Heart right ventricle (tissue), 16 donors: Measurements from ENCODE around the gene TMEM247. TPM values are rescaled to one million over a fixed set of nuclear protein-coding genes. Genes with fewer than 3 reads are reported as not detected.

Source experiments
- ATAC-seq, 8 donors: fragments of 200-7000 bp; cut with Tn5 transposase; one replicate each; pipeline ENCODE4 v1.9.1; 2020; ENCODE audit warnings: mild to moderate bottlenecking in 8 of 8, moderate library complexity in 8 of 8, moderate number of reproducible peaks in 1 of 8
- DNase-seq, 2 donors: peaks; one replicate each; pipeline ENCODE4 v3.0.0-alpha.2; 2020
- H3K27ac ChIP-seq, 10 donors: fragments of 200-600 bp; sonication (generic) in 2 of 10; one replicate each; pipeline versions ENCODE4 v1.5.0 to v1.8.0; 2020 to 2022; ENCODE audit warnings: mild to moderate bottlenecking in 3 of 10
- H3K27me3 ChIP-seq, 7 donors: fragments of 200-600 bp; one replicate each; pipeline ENCODE4 v1.8.0; 2021 to 2022; ENCODE audit warnings: mild to moderate bottlenecking in 2 of 7
- H3K36me3 ChIP-seq, 9 donors: fragments of 200-600 bp; sonication (generic) in 1 of 9; one replicate each; pipeline versions ENCODE4 v1.5.0 to v1.8.0; 2020 to 2022; ENCODE audit warnings: mild to moderate bottlenecking in 2 of 9
- H3K4me1 ChIP-seq, 9 donors: fragments of 200-600 bp; sonication (generic) in 1 of 9; one replicate each; pipeline versions ENCODE4 v1.5.0 to v1.8.0; 2020 to 2022; ENCODE audit warnings: mild to moderate bottlenecking in 4 of 9
- H3K4me3 ChIP-seq, 10 donors: fragments of 200-600 bp; sonication (generic) in 2 of 10; one replicate each; pipeline versions ENCODE4 v1.5.0 to v1.8.0; 2020 to 2022; ENCODE audit warnings: mild to moderate bottlenecking in 7 of 10, moderate library complexity in 2 of 10
- H3K9me3 ChIP-seq, 11 donors: fragments of 200-600 bp in 10 of 11; sonication (generic) in 2 of 11; one replicate each; pipeline versions ENCODE4 v1.5.0 to v1.8.0; 2013 to 2022; ENCODE audit warnings: mild to moderate bottlenecking in 2 of 11, control low read depth in 1 of 11, moderate library complexity in 1 of 11
- CTCF ChIP-seq, 9 donors: fragments of 200-600 bp; sonication (generic) in 2 of 9; IDR thresholded peaks; one replicate each; pipeline versions ENCODE4 v1.5.0 to v1.8.0; 2021 to 2022; ENCODE audit warnings: antibody characterized with exemption in 9 of 9, mild to moderate bottlenecking in 5 of 9, moderate library complexity in 1 of 9
- WGBS, 2 donors: extraction: QIAGEN DNeasy Blood & Tissue Kit; methylation state at CpG; one replicate each; pipeline ENCODE4 v1.1.7; 2013; ENCODE audit warnings: inconsistent platforms in 1 of 2; 5-methylcytosine and 5-hydroxymethylcytosine counted together
- intact Hi-C, 10 donors: fragments of 100-400 bp; cut with DNase I; formaldehyde crosslinking; loops; one replicate each; pipeline versions ENCODE4 v1.11.1 to v1.14.2; 2022
- polyA plus RNA-seq, 2 donors: library from polyadenylated mRNA; stranded (reverse); fragments of 200-250 nt; gene quantifications; one replicate each; pipeline ENCODE4 v1.2.3, GENCODE V29; 2013
- total RNA-seq, 10 donors: library from RNA; stranded (reverse); fragmentation: NEBNext Ultra II Directional in 3 of 10; extraction: Animal tissue kit (Norgen Biotek cat#: 25700) in 3 of 10; gene quantifications; one replicate each; pipeline versions ENCODE4 v1.2.1 to v1.2.4, GENCODE V29; 2021 to 2023
- donor health status: Arrhythmogenic right ventricular cardiomyopathy.
- donor health status: ischemic (EF 13 %, LVEDD 7.1; RV severe dilation, severe dysfunction).
- donor health status: healthy with polysubstance abuse.
- donor health status: DM: no; HTN: yes; CAD: no.
- donor health status: DM: no; HTN: no; CAD: no.
- donor health status: ischemic (EF 25% LVEDD 6.9; RV normal size, moderate dysfunction).
- donor health status: ischemic (EF 25% LVEDD 5.7; RV mildly dilated, moderate dysfunction).
- donor health status: healthy.
- donor health status: DM: yes; HTN: yes; CAD: no.
- donor health status: Ischemic cardiomyopathy.
- donor health status: ischemic (EF 35%, LVEDD 5.7; RV mildly dilated, moderate dysfunction).
- donor health status: nonischemic (EF 11% LVEDD 7.7; RV severe dilation, severe dysfunction).
- donor health status: DM: yes; HTN: yes; CAD: no.
- donor health status: PGD.
- donor health status: ischemic (EF 29% LVEDD 5.4; RV normal size, mild dysfunction).
- donor health status: nonischemic (EF 23%, LVEDD 6.1; RV moderate dilation, normal function).

The TMEM247 gene
- total and polyA plus RNA-seq, 12 donors = not detected

GRCh38 chr2:46444732-46445131 lies 34.6 kb upstream of the TMEM247 start:
- Histone ChIP-seq H3K4me1 (peaks cover 0 to 9% (median 0%) of the 10 kb centered on the region in 9 donors), H3K27ac (no peak overlapping the region), H3K27me3 (no peaks in the 10 kb centered on the region), H3K4me3 (no peak overlapping the region), H3K36me3 (no peaks in the 10 kb centered on the region), H3K9me3 (peaks cover 0 to 16% (median 5%) of the 10 kb centered on the region in 11 donors)
- intact Hi-C loops = no loop called here
- ATAC-seq = no peak
- TF ChIP-seq CTCF (IDR thresholded peaks at IDR 0.05) = no peak
- no peak for DNase-seq
- WGBS, 2 donors = 86 to 88% methylated on average over 2 of the region's 2 CpGs

GRCh38 chr2:46445556-46445955 lies 33.8 kb upstream of the TMEM247 start:
- Histone ChIP-seq H3K4me1 (peaks cover 0 to 10% (median 0%) of the 10 kb centered on the region in 9 donors), H3K9me3 (peaks cover 0 to 16% (median 5%) of the 10 kb centered on the region in 11 donors), H3K4me3 (no peak overlapping the region), H3K27ac (no peak overlapping the region), H3K27me3 (no peaks in the 10 kb centered on the region), H3K36me3 (no peaks in the 10 kb centered on the region)
- intact Hi-C loops = no loop called here
- no peak for ATAC-seq
- DNase-seq = no peak
- TF ChIP-seq CTCF (IDR thresholded peaks at IDR 0.05) = no peak

GRCh38 chr2:46446871-46447568 lies 32.3 kb upstream of the TMEM247 start:
- peaks cover 0 to 16% (median 5%) of the 10 kb centered on the region in 11 donors for H3K9me3 ChIP-seq
- H3K27ac ChIP-seq = no peak overlapping the region
- DNase-seq (no peak), ATAC-seq (no peak)
- no peaks in the 10 kb centered on the region for H3K27me3 ChIP-seq
- WGBS, 2 donors = 89 to 93% methylated on average over 3 of the region's 3 CpGs
- peaks cover 0 to 13% (median 0%) of the 10 kb centered on the region in 9 donors for H3K4me1 ChIP-seq
- intact Hi-C loops = no loop called here
- no peak for TF ChIP-seq CTCF (IDR thresholded peaks at IDR 0.05)
- no peaks in the 10 kb centered on the region for H3K36me3 ChIP-seq
- no peak overlapping the region for H3K4me3 ChIP-seq

- Histone ChIP-seq H3K9me3 (peaks cover 0 to 16% (median 5%) of the 10 kb centered on the region in 11 donors), H3K4me3 (no peak overlapping the region), H3K4me1 (peaks cover 0 to 13% (median 0%) of the 10 kb centered on the region in 9 donors), H3K27ac (no peak overlapping the region), H3K27me3 (no peaks in the 10 kb centered on the region), H3K36me3 (no peaks in the 10 kb centered on the region)
- no peak for DNase-seq
- ATAC-seq = no peak
- intact Hi-C loops = no loop called here
- WGBS, 2 donors = 92 to 95% methylated on average over 2 of the region's 2 CpGs
- no peak for TF ChIP-seq CTCF (IDR thresholded peaks at IDR 0.05)
Observed at GRCh38 chr2:46447649-46448048, 31.7 kb upstream of the TMEM247 start.
